IMR-90 (cell line): ENCODE data around the gene SMC1B.

Experiments
- SMC3 ChIP-seq: fragments of 150-350 bp; IDR thresholded peaks from 2 replicates; pipeline ENCODE4 v1.6.1; 2016; ENCODE audit warnings: low read depth, mild to moderate bottlenecking, antibody characterized with exemption, low read length, moderate library complexity
- TF ChIP-seq, protein P1 (sequence below): conservative IDR thresholded peaks from 2 replicates; pipeline ENCODE4 v1.5.1; 2012; ENCODE audit warnings: mild to moderate bottlenecking, low read depth, low read length, improper control_type of control experiment

DNA sequence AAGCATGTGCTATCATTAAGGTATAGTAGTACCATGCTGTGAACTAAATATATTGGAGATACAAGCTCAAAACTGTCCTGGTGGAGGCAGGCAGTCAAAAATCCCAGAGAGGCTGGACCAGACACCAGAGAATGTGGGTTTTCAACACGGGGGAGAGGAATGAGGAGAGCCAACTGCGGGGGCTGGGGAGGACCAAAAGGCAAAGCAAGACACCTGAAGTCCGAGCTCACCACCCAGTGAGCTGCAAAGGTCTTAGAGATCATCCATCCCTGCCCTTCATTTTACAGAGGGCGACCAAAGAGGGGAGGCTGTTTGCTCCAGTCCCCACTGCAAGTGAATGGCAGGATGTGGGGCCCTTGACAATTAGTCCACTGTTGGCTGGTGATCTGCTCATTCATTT is 10.1 kb upstream of the SMC1B start:
- TF ChIP-seq, protein P1, sequence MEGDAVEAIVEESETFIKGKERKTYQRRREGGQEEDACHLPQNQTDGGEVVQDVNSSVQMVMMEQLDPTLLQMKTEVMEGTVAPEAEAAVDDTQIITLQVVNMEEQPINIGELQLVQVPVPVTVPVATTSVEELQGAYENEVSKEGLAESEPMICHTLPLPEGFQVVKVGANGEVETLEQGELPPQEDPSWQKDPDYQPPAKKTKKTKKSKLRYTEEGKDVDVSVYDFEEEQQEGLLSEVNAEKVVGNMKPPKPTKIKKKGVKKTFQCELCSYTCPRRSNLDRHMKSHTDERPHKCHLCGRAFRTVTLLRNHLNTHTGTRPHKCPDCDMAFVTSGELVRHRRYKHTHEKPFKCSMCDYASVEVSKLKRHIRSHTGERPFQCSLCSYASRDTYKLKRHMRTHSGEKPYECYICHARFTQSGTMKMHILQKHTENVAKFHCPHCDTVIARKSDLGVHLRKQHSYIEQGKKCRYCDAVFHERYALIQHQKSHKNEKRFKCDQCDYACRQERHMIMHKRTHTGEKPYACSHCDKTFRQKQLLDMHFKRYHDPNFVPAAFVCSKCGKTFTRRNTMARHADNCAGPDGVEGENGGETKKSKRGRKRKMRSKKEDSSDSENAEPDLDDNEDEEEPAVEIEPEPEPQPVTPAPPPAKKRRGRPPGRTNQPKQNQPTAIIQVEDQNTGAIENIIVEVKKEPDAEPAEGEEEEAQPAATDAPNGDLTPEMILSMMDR, result no peak
- TF ChIP-seq SMC3, result no peak
